BJ (cell line): Measurements from ENCODE around the gene TMEM39A. TPM values are rescaled to one million over a fixed set of nuclear protein-coding genes. Genes with fewer than 3 reads are reported as not detected.

Source experiments
- CTCF ChIA-PET: fragments of 350-600 bp; formaldehyde crosslinking; extraction: SDS; loops from one replicate; lab custom pipeline; 2021; ENCODE audit warnings: antibody characterized with exemption, inconsistent platforms; lab: Yijun Ruan, JAX
- POLR2A ChIA-PET: fragments of 300-600 bp; sonication (Branson Sonifier 250); formaldehyde crosslinking; extraction: SDS; loops from one replicate; lab custom pipeline; 2021; ENCODE audit warnings: antibody characterized with exemption; lab: Charles Lee
- DNase-seq: peaks from one replicate; pipeline ENCODE4 v3.0.0-alpha.2; 2011; ENCODE audit warnings: low read depth
- H3K27me3 ChIP-seq: 2 replicates; pipeline ENCODE4 v1.6.0; 2011; ENCODE audit warnings: low read length; ENCODE audit not compliant: control insufficient read depth, insufficient read depth
- H3K36me3 ChIP-seq: 2 replicates; pipeline ENCODE4 v1.5.1; 2011; ENCODE audit warnings: low read length; ENCODE audit not compliant: control insufficient read depth, insufficient read depth
- H3K4me3 ChIP-seq: 2 replicates; pipeline ENCODE4 v1.5.1; 2011; ENCODE audit warnings: low read depth, mild to moderate bottlenecking, control low read depth, low read length
- CTCF ChIP-seq: IDR thresholded peaks from 2 replicates; pipeline ENCODE4 v1.5.1; 2011; ENCODE audit warnings: low read depth, mild to moderate bottlenecking, control low read depth, inconsistent platforms, low read length, moderate library complexity; ENCODE audit not compliant: insufficient read depth
- polyA plus RNA-seq: library from polyadenylated mRNA; depleted of rRNA; stranded (reverse); fragments of >200 nt; gene quantifications from 2 replicates; pipeline ENCODE4 v1.2.3, GENCODE V29; 2011

Gene TMEM39A
- polyA plus RNA-seq, 1 experiment = 34.4 TPM

- CTCF ChIA-PET = interaction anchor here (0.6 kb wide), 1 partner anchor 22 kb away, joined by 4 read pairs; no protein-coding TSS in a partner anchor
- Histone ChIP-seq H3K4me3 (no peak overlapping the region), H3K27me3 (no peaks in the 10 kb centered on the region), H3K36me3 (peaks cover 6% of the 10 kb centered on the region)
- DNase-seq = no peak
- TF ChIP-seq CTCF = no peak
- POLR2A ChIA-PET = interaction anchor here (0.5 to 0.6 kb wide), 2 partner anchors 74 to 976 kb away, joined by 4 to 9 read pairs; no protein-coding TSS in a partner anchor
Measured at GRCh38 chr3:119427669-119428068, 35.7 kb downstream of the TMEM39A start.

- ChIA-PET POLR2A (no interaction called here), CTCF (no interaction called here)
- no peak for DNase-seq
- no peak overlapping the region for H3K4me3 ChIP-seq
- TF ChIP-seq CTCF = no peak
- peaks cover 3% of the 10 kb centered on the region; the same call in 1 of the 2 replicates for H3K36me3 ChIP-seq
- H3K27me3 ChIP-seq = no peaks in the 10 kb centered on the region
Measured at GRCh38 chr3:119420196-119420595, 43.2 kb downstream of the TMEM39A start.

DNA sequence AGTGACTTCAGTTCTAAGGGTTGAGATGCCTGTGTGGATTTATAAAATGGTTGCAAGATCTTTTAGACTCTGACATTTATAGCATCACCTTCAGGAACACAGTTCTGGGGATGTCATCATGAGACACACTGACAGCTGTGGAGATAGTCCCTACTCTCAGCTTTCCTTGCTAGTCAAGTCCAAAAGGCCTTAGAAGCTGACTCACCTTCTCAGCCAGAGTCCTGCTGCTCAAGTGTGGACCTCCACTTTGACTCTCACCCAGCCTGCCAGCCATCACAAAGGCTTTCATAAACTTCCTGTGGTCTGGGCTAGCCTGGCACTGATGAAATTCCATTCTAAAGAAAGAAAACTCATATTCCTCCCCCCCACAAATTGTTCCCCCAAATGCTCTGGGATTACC, 44.8 kb downstream of the TMEM39A start:
- DNase-seq = no peak
- Histone ChIP-seq H3K36me3 (peaks cover 9% of the 10 kb centered on the region), H3K4me3 (no peak overlapping the region), H3K27me3 (no peaks in the 10 kb centered on the region)
- ChIA-PET CTCF (interaction anchor here (0.6 kb wide), 1 partner anchor 113 kb away, joined by 3 read pairs; no protein-coding TSS in a partner anchor), POLR2A (no interaction called here)
- TF ChIP-seq CTCF = no peak

DNA sequence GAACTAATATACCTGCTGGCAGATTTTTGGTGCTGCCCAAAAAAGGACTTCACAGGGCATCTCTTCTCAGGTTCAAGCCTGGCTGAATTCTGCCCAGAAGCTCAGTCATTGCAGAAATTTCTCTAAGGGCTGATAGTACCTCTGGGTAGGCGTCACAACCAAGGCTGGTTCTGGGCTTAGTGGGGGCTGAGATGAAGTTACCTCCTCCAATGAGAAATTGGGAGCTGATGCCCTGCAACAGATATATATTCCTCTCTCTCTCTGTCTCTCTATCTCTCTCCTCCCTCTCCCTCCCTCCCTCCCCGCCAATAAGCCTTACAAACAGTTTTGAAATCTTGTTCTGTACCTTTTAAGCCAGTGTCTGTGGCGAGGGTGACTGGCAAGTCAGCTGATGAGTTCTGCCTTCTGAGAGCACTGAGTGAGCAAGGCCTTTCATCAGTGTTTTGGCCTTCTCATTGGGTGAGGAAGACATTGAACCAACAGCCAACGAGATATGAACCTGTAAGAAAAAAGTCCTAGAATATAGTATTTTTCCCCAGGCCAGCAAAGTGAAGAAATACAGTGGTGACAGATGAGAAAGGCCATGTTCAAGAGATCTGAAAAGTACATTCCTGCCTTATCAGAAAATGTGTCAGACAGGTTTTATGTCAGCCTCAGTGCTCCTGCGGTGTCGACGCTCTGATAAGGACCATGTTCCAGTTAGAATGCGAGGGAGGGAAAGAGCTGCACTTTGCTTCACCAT, 45.5 kb downstream of the TMEM39A start:
- no peak for DNase-seq
- Histone ChIP-seq H3K36me3 (peaks cover 9% of the 10 kb centered on the region), H3K4me3 (no peak overlapping the region), H3K27me3 (no peaks in the 10 kb centered on the region)
- CTCF ChIA-PET = interaction anchor here (1.3 kb wide), 1 partner anchor 35 kb away, joined by 4 read pairs; no protein-coding TSS in a partner anchor
- no peak for TF ChIP-seq CTCF
- POLR2A ChIA-PET = no interaction called here

DNA sequence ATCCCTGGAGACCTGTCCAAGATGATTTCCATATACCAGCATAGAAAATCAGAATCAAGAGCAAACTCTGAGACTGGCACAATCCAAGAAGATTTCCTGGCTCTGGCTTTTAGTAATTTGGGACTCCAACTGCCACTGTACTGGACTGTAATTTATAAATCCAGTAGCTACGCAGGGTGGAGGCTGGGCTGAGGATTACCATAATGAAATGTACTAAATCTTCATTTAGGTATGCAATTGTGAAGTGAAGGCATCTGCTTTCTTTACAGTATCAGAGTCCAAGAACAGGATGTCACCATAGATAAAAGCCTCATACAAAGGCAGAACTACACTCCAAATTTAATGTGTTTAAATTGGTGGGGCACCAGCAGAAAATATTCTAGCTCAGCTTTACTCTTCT, 46.5 kb downstream of the TMEM39A start:
- no peak overlapping the region for H3K4me3 ChIP-seq
- no peak for TF ChIP-seq CTCF
- peaks cover 9% of the 10 kb centered on the region for H3K36me3 ChIP-seq
- ChIA-PET CTCF (interaction anchor here (1.3 kb wide), 1 partner anchor 36 kb away, joined by 4 read pairs; no protein-coding TSS in a partner anchor), POLR2A (interaction anchor here (0.7 kb wide), 1 partner anchor 430 kb away, joined by 4 read pairs; no protein-coding TSS in a partner anchor)
- no peak for DNase-seq
- no peaks in the 10 kb centered on the region for H3K27me3 ChIP-seq
